Activated CD4-positive, alpha-beta T cell treated with anti-CD3 and anti-CD28 coated beads for 48 hours (primary cell): Measurements from ENCODE around the gene LCMT1.
"Not testable (repeated sequence)": the region's sequence is repeated elsewhere in the genome, so short reads cannot be mapped to it uniquely, and the experiment has no call there.

Experiments used
- DNase-seq: peaks from one replicate; pipeline ENCODE4 v3.0.0-alpha.2; 2020

LCMT1 gene

GRCh38 chr16:25151996-25152395 lies 40.5 kb downstream of the LCMT1 start:
- no peak for DNase-seq

GRCh38 chr16:25155553-25156460 lies 44.3 kb downstream of the LCMT1 start:
- DNase-seq, result peak; percentile 44

GRCh38 chr16:25157271-25157875 lies 45.8 kb downstream of the LCMT1 start:
- no peak for DNase-seq

- no peak for DNase-seq
Observed at GRCh38 chr16:25158401-25158800, 46.9 kb downstream of the LCMT1 start.

- no peak for DNase-seq
Observed at GRCh38 chr16:25161753-25162367, 50.3 kb downstream of the LCMT1 start.

GRCh38 chr16:25163683-25164082 lies 52.1 kb downstream of the LCMT1 start:
- DNase-seq, result no peak

- no peak for DNase-seq
Observed at GRCh38 chr16:25165284-25165683, 53.7 kb downstream of the LCMT1 start.

- DNase-seq, result not testable (repeated sequence)
Observed at GRCh38 chr16:25167920-25168319, 56.4 kb downstream of the LCMT1 start.

GRCh38 chr16:25171390-25171789 lies 59.8 kb downstream of the LCMT1 start:
- DNase-seq, result no peak

GRCh38 chr16:25172831-25173230 lies 61.3 kb downstream of the LCMT1 start:
- DNase-seq, result no peak

GRCh38 chr16:25174285-25174684 lies 62.7 kb downstream of the LCMT1 start:
- DNase-seq, result no peak

GRCh38 chr16:25176136-25176535 lies 64.6 kb downstream of the LCMT1 start:
- DNase-seq, result no peak

GRCh38 chr16:25177512-25177830 lies 65.9 kb downstream of the LCMT1 start:
- no peak for DNase-seq

GRCh38 chr16:25177831-25178688 lies 66.5 kb downstream of the LCMT1 start:
- DNase-seq, result no peak

- DNase-seq, result not testable (repeated sequence)
Observed at GRCh38 chr16:25181236-25181635, 69.7 kb downstream of the LCMT1 start.

GRCh38 chr16:25184771-25185170 lies 73.2 kb downstream of the LCMT1 start:
- DNase-seq, result no peak

- no peak for DNase-seq
Observed at GRCh38 chr16:25187491-25187795, 75.9 kb downstream of the LCMT1 start.

- no peak for DNase-seq
Observed at GRCh38 chr16:25189305-25189704, 77.8 kb downstream of the LCMT1 start.

- DNase-seq, result no peak
Observed at GRCh38 chr16:25192096-25192495, 80.6 kb downstream of the LCMT1 start.

GRCh38 chr16:25194273-25194878 lies 82.8 kb downstream of the LCMT1 start:
- no peak for DNase-seq

GRCh38 chr16:25198021-25198420 lies 86.5 kb downstream of the LCMT1 start:
- DNase-seq, result no peak

- DNase-seq, result no peak
Observed at GRCh38 chr16:25199457-25199856, 87.9 kb downstream of the LCMT1 start.

GRCh38 chr16:25210758-25211157 lies 99.2 kb downstream of the LCMT1 start:
- peak; percentile 27 for DNase-seq
